Thyroid gland (tissue), 4 donors: ENCODE data around the gene SUSD2.

ENCODE experiments used
- CTCF ChIP-seq, 6 experiments: fragments of 200-600 bp in 3 of 6; fragments of 450-650 bp in 3 of 6; sonication (generic) in 3 of 6; IDR thresholded peaks; one replicate each; pipeline ENCODE4 v1.5.1; 2016 to 2019; ENCODE audit warnings: antibody characterized with exemption in 6 of 6, mild to moderate bottlenecking in 2 of 6, inconsistent platforms in 1 of 6, moderate library complexity in 1 of 6
- POLR2A ChIP-seq, 2 donors: fragments of 450-650 bp; IDR thresholded peaks; one replicate each; pipeline ENCODE4 v1.6.1; 2017; ENCODE audit warnings: antibody characterized with exemption in 2 of 2, mild to moderate bottlenecking in 2 of 2, moderate library complexity in 1 of 2

GRCh38 chr22:24233816-24234215 lies 52.5 kb downstream of the SUSD2 start:
- TF ChIP-seq CTCF (IDR thresholded peaks at IDR 0.05) (no peak), POLR2A (IDR thresholded peaks at IDR 0.05) (no peak)
